GM19023 (cell line): ENCODE results near the gene CMBL.
A peak's percentile ranks its signal among the peaks of the same experiment; 100 is the strongest.
"Not testable (repeated sequence)": the region's sequence is repeated elsewhere in the genome, so short reads cannot be mapped to it uniquely, and the experiment has no call there.

Source experiments
- ATAC-seq: cut with Tn5 transposase; IDR thresholded peaks from one replicate; pipeline ENCODE4 v1.9.1; 2021; ENCODE audit warnings: mild to moderate bottlenecking, moderate library complexity; ENCODE audit not compliant: unreplicated experiment

CMBL gene

GRCh38 chr5:10286862-10287227, 20.9 kb downstream of the CMBL start:
- no peak for ATAC-seq

DNA sequence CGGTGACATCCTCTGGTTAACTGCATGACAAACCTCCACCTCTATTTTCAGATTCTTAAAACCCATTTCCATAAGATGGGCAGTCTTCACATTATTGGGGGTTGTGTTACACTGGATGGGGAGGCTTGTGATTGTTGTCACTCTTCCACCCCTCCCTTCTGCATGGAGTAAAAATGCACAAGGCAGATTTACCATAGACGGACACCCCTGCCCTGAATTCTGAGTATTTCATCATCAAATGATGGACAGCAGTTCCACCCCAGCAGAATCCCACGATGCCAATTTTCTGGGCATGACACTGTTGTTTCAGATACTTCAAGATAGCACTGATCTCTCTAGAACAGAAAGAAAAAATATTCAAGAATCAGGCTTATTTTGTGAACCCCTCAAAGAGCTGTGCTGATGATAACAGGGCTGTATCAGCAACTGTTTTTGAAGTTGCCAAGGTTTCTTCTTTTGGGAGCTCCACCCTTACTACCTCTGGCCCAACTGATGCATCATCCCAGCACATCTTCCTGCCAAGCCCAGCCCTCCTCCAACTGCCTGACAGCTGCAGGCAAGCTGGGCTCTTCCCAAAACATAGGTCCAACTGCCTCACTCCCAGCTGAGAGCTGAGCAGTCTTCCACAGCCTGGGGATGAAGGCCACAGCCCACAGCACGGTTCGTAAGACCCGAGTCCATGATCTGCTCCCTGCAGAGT, 21.4 kb downstream of the CMBL start:
- ATAC-seq: no peak

- ATAC-seq: not testable (repeated sequence)
Measured at GRCh38 chr5:10285362-10285761, 22.3 kb downstream of the CMBL start.

DNA sequence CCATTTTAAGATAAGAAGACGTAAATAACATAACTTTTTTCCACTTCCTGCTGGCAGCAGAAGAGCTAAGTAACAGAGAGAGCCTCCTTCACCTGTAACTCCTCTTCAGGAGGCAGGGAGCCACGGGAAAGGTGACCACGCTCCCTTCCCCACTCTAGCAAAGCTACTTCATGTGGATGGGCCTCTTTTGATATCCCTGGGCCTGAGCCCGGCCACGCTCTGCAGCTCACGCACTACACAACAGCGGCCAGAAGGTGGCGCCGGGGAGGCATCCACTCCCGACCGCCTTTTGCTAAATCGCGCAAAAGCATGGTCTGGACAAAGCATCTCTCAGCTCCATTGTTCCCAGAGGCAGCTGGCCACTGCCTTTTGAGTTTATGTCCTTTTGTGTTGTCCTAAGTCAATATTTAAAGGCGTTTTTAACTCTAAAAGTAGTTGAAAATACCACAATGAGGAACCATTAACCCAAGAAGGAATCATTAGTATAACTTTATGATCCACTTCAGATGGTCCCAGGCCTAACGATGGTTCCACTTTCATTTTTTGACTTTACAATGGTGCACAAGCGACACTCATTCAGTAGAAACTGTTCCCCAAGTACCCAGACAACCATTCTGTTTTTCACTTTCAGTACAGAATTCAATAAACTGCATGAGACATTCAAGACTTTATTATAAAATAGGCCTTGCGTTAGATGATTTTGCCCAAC, 23.6 kb downstream of the CMBL start:
- ATAC-seq: peak; percentile 96

GRCh38 chr5:10279925-10280720, 27.6 kb downstream of the CMBL start:
- ATAC-seq: no peak

DNA sequence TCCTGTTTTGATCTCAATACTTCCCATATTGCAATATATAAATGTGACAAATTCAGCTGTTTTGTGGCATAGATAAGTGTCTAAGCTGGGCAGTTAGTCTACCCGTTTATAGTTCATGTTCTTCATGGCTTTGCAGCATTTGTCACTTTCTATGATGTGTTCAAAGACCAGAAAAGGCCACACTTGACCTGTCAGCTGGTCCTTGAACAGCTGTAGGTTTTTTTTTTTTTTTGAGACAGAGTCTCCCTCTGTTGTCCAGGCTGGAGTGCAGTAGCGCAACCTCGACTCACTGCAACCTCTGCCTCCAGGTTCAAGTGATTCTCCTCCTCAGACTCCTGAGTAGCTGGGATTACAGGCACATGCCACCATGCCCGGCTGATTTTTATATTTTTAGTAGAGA, 28.4 kb downstream of the CMBL start:
- no peak for ATAC-seq

DNA sequence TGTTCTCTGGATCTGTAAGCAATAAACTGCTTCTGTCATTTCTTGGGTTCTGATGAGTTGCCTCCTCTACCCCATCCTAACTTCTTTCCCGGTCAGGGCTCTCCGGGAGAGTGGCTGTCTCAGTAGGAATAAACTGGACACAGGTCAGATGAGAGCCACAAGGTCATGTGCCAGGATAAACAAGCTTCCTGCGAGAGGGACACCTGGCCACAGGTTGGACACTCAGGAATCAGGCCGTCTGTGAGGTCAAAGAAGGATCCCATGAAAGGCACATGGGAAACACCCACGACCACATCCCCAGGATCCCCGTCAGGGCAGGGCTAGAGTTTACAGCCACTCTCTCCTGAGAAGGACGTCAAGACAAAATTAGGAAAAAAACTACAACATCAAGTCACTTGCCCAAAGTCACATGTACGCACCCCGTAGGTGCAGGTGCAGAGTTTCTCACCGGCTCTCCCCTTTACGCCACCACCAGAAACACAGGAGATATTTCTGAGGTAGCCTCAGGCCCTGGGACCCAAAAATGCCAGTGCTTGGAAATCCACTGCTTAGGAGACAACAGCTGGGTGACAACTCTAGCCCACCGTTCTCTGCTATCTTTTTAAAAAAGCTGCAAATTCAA, 28.9 kb downstream of the CMBL start:
- ATAC-seq: no peak

GRCh38 chr5:10277773-10278630, 29.7 kb downstream of the CMBL start:
- no peak for ATAC-seq

DNA sequence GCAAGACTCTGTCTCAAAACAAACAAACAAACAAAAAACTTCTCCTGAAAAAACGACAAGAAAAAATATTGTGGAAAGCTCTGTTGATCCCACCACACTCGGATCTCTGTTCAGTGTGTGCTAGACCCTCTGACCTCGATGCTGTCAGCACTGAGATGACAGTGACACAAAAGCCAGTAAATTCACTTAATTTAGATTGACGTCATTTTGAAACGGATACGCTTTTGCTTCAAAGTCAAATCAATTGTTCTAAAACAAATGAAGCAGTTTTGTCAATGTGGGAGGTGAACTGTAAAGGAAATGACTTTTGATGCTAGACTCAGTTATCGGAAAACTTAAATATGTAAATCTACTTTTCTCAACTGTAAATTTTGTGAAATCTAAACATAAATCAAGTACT, 31.0 kb downstream of the CMBL start:
- no peak for ATAC-seq

DNA sequence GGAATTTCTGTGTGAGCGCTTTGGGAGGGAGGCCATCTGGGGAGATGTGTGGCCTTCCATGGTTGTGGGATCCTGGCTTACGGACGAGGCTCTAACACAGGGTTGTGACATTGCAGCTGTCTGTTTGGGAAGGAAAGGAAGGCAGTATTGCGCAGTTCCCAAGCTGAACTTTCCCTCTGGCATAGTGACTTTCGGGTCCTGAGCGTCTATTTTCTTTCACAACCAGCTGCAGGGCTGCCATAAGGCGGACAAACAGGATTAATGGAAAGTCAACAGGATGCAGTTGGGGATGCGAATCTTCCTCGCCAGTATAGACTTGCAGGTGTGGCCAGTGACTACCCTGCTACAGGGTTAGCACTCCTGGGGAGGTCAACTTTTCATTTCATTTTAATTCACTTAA, 31.7 kb downstream of the CMBL start:
- no peak for ATAC-seq

DNA sequence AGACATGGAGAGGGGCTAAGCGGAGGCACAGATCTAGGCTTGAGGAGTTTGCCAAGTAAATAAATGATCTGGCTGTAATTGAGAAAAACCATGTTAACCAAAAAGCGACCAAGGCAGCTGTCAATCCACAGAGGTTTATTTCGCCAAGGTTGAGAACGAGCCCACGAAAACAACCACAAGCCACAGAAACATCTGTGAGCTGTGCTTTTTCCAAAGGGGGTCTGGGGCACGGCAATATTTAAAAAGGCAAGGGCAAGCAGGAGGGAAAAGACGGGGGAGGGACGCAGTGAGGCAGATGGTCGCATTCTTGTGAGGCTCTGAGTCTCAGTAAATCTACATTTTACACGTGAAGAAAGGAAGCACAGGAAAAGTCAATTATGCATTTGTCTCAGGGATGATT, 32.2 kb downstream of the CMBL start:
- no peak for ATAC-seq

GRCh38 chr5:10272875-10273209, 34.9 kb downstream of the CMBL start:
- not testable (repeated sequence) for ATAC-seq

- no peak for ATAC-seq
Measured at GRCh38 chr5:10272053-10272874, 35.4 kb downstream of the CMBL start.

GRCh38 chr5:10268100-10268499, 39.6 kb downstream of the CMBL start:
- ATAC-seq: no peak

- no peak for ATAC-seq
Measured at GRCh38 chr5:10266839-10267238, 40.9 kb downstream of the CMBL start.

DNA sequence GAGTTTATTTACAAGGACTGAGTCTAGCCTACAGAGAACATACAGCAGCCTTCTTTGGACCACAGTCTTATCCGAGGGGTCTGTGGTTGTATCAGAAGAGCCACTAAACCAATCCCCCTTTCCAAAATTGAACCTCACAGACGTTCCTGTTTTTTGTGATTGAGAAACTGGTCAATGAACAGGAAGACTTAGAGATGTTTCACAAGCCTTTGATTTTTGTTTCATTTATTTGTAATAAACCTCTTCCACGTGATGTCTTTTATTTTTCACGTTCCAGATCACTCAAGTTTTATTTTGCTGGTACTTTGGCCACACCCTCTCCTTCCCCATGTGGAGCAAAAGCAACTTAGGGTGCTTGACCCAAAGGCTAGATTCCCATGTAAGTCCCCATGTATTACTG, 41.6 kb downstream of the CMBL start:
- no peak for ATAC-seq

- ATAC-seq: no peak
Measured at GRCh38 chr5:10265245-10266109, 42.2 kb downstream of the CMBL start.

DNA sequence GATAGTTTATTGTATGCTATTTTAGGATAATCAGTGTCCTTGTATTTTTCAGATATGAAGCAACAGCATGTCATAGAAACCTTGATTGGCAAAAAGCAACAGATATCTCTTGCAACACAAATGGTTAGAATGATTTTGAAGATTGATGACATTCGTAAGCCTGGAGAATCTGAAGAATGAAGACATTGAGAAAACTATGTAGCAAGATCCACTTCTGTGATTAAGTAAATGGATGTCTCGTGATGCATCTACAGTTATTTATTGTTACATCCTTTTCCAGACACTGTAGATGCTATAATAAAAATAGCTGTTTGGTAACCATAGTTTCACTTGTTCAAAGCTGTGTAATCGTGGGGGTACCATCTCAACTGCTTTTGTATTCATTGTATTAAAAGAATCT, 43.1 kb downstream of the CMBL start:
- ATAC-seq: no peak

GRCh38 chr5:10262995-10263394, 44.7 kb downstream of the CMBL start:
- ATAC-seq: no peak
